Activated CD4-positive, alpha-beta T cell treated with anti-CD3 and anti-CD28 coated beads, Interleukin-2, amount 50 U/mL, for 4 hours (primary cell): ENCODE measurements around the gene TESK2.
"Not testable (repeated sequence)": the region's sequence is repeated elsewhere in the genome, so short reads cannot be mapped to it uniquely, and the experiment has no call there.

Source experiments
- DNase-seq, 2 experiments: peaks; one replicate each; pipeline ENCODE4 v3.0.0-alpha.2; 2020

TESK2 gene

DNA sequence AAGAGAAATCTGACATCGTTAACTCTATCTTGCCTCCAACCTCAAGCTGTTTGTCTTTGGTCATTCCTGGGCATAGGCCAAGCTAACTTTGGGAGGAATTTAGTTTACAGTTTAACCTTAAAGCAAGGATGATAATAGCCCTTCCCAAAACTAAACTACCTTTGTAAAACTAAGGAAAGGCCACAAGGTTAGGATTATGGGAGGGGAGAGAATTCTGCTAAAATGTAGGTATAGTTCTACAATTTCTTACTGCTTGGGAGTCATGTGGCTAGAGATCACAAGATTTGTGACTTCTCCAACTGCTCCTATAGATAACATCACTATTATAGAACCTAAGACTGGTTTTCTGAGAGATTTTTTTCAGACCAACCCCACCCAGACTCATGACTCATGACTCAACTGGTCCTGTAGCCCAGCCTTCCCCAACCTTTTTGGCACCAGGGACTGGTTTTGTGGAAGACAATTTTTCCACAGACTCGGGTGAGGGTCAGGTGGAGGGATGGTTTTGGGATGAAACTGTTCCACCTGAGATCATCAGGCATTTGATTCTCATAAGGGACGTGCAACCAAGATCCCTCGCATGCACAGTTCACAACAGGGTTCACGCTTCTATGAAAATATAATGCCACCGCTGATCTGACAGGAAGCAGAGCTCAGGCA, 80.0 kb downstream of the TESK2 start:
- DNase-seq: no peak

DNA sequence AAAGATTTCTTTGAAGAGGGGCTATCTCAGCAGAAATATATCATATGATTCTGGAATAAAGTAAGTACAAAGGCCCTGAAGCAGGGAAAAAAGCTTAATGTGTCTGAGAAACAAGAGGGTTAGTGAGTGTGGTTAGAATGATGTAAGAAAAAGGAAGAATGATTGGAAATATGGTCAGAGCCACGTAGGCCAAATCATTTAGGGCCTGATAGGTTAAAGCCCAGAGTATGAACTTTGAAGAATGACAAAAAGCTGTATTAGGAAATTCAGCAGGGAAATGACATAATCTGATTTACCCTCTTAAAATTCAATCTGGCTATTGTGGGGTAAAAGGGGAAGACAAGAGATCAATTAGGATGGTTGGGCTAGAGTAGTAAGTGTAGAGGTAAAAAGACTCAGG, 81.7 kb downstream of the TESK2 start:
- DNase-seq: no peak

DNA sequence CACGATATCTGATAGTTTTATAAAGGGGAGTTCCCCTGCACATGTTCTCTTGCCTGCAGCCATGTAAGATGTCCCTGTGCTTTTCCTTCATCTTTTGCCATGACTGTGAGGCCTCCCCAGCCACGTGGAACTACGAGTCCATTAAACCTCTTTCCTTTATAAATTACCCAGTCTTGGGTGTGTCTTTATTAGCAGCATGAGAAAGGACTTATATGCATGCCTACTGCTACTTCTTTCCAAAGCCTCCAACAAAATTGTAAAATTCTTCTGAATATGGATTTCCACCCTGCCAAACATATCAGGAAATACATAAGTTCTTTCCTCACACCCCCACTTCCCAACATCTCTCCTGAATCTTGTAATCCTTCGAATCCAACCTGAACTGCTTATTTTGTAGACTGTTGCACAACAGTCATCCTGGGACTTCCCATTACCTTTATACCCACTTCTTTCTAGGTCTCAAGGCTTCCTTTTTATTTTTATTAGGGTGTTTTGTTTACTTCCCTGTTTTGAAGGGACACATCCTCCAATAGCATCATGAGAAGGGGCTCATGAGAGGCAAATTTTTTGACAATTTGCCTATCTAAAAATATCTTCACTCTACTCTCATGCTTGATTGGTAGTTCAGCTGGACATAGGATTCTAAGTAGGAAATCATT, 83.2 kb downstream of the TESK2 start:
- no peak for DNase-seq

DNA sequence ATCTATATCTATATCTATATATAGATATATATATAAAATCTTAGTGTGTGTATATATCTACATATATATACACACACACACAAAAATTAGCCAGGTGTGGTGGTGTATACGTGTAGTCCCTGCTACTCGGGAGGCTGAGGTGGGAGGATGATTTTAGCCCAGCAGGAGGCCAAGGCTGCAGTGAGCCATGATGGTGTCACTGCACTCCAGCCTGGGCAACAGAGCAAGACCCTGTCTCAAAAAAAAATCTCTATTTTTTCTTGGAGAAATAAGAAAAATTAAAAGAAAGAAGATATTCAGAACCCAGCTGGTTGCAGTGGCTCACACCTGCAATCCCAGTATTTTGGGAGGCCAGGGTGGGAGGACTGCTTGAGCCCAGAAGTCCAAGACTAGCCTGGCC, 85.3 kb downstream of the TESK2 start:
- DNase-seq: no peak

DNA sequence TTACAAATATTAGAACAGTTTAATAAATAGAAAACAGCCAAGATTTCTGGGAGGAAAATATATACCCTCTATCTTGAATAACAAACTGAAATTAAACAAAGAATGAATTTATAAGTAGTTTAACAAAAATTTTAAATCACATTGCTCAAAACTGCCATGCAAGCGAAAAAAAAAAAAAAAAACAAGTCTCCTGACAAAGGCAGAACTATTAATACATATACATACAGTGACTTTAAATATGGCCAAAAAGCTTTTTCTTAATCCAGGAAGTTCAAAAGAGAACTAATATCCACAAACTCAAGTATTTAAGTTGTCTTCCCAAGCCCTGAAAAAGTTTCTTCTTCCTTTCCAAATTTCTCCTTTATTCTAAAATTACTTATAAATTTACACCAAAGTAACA, 87.2 kb downstream of the TESK2 start:
- no peak for DNase-seq

DNA sequence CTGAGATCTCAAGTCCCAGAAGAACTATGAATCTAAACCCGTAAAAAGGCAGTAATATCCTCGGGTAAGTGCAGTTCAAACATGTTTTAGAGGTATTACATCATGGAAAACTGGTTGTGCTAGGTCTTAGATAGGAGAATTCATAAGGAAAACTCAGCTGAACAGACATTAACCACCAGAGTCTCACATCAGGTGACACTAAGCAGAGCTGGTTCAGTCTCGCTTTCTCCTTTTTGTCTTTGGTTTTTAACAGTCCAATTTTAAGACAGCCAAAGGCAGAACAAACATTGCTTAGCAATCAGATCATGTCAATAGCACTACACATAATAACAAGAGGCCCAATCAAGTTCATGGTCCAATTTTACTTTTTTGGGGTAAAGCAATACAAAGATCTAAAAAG, 87.7 kb downstream of the TESK2 start:
- DNase-seq: no peak

DNA sequence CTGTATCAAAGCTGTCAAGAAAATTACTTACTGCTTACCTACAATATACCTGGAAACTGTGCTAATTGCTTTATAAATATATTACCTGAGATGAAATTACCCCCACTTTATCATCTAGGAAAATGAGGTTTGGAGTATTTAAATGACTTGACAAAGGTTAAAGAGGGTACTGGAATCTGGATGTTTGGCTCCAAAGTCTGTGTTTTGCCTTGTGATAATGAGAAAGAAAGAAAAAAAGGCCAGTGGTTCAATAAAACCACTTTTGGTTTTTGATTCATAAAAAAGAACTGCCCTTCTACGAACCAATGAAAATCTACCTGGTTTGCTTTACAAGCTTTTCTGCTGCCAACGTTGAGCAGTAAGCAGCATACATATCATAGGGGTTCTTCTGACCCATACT, 89.4 kb downstream of the TESK2 start:
- no peak for DNase-seq

DNA sequence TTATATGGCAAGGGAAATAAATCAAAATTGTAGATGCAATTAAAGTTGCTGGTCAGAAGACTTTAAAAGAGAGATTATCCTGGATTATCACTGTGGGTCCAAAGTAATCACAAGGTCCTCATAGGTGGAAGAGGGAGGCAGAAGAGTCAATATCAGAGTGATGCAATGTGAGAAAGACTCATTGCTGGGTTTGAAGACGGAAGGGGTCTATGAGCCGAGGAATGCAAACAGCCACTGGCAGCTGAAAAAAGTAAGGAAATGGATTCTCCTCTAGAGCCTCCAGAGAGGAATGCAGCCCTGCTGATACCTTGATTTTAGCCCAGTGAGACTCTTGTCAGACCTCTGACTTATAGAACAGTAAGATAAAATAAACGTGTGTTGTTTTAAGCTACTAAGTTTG, 90.9 kb downstream of the TESK2 start:
- DNase-seq: no peak

DNA sequence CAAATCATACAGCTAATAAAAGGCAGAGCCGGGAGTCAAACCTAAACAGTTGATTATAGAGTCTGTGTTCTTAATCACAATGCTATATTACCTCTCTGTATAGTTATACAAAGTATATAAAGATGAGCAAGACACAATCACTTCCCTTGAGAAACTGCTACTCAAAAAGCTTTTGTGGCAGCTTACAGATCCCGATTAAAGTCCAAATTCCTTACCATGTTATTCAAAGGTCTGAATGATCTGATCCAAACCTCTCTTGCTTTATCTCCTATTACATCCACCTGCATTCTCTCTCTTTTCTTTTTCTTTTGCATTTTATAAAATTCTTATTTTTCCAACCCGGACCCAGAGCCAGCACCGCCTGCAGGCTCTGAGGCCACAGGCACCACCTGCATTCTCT, 93.7 kb downstream of the TESK2 start:
- no peak for DNase-seq

DNA sequence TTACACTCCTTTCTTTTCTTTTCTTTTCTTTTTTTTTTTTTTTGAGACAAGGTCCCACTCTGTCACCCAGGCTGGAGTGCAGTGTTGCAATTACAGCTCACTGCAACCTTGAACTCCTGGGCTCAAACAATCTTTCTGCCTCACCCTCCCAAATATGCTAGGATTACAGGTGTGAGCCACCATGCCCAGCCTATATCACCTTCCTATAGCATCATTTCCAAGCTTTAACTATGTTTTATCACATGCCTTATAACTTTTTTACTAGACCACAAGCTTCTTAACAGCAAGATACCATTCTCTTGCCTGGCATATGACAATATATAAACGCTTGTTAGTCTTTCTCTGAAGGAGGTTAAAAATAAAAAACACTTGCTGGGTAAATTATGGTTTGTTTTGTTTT, 95.4 kb downstream of the TESK2 start:
- DNase-seq: no peak

DNA sequence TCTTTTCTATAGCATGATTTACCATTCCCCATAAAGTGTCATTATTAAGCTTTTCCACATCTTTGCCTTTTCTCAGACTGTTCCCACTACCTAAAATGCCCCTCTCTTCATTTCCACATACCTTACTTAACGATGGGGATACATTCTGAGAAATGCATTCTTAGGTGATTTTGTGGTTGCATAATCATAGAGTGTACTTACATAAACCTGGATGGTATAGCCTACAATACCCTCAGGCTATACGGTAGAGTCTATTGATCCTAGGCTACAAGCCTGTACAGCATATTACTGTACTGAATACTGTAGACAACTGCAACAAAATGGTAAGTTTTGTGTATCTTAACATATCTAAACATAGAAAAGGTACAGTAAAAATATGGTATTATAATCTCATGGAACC, 95.9 kb downstream of the TESK2 start:
- no peak for DNase-seq

DNA sequence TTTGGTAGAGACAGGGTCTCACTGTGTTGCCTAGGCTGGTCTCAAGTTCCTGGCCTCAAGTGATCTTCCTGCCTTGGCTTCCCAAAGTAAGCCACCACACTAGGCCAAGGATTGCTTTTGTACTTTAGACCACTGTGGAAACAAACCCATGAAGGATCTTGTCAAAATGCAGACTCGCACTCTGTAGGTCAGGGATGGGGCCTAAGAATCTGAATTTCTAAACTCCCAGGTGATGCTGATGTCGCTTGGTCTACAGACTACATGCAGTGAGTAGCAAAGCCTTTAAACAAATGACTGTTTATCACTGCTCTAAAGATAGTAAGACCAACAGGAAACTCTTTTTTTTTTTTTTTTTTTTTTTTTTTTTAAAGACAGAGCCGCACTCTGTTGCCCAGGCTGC, 96.6 kb downstream of the TESK2 start:
- no peak for DNase-seq

DNA sequence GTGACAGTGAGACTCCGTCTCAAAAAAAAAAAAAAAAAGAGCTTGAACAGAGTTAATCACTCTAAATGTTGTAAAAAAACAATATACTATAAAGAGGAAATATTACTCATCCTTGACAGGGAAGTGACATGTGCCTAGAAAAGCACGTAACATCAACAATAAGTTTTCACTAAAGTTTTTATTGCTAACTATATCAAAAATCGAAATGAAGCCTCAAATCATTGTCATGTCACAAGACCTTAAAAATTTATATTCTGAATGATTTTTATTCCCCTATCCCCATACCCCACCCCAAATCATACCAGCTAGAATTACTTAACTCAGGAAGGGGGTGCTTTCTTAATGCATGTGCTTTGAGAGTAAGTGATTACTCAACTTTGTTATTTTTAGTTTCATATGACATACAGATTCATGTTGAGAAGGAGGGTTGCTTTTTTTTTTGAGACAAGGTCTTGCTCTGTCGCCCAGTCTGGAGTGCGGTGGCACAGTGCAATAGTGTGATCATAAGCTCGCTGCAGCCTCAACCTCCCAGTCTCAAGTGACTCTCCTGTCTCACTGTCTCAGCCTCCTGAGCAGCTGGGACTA, 97.2 kb downstream of the TESK2 start:
- DNase-seq: no peak

DNA sequence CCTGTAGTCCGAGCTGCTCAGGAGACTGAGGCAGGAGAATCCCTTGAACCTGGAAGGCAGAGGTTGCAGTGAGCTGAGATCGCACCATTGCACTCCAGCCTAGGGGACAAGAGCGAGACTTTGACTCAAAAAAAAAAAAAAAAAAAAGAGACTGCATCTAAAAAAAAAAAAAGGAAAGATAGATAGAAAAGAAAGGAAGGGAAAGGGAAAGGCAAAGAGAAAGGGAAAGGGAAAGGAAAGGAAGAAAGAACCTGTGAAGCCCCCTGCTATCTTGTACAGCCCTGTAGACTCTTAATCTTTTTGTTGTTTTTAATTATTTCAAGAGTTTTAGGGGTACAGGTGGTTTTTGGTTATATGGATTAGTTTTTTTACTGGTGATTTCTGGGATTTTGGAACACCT, 104.7 kb downstream of the TESK2 start:
- DNase-seq: no peak

DNA sequence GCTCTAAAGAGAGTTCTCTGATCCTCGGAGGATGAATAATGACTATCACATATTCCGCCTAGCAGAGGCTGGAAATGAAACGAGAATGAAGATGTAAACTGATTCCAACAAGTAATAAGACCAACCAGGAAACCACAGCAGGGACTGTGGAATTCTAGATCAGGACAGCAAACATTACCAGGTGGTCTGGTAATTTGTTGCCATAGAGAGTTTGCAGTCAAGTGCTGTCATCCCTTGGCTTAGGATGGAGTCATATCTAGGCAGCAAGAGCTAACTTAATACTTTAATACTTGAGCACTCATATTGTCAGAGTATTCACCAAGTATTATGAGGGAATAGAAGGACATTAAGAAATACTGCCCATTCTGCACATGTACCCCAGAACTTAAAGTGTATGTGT, 105.7 kb downstream of the TESK2 start:
- DNase-seq: no peak

DNA sequence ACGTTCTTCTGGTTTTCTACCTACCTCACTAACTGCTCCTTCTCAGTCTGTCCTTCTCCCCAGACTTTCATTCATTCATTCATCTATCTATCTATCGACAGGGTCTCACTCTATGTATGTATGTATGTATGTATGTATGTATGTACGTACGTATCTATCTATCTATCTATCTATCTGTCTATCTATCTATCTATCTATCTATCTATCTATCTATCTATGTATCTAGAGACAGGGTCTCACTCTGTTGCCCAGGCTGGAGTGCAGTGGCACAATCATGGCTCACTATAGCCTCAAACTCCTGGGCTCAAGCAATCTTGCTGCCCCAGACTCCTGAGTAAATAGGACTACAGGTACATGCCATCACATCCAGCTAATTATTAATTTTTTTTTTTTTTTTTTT, 106.8 kb downstream of the TESK2 start:
- DNase-seq: not testable (repeated sequence)

DNA sequence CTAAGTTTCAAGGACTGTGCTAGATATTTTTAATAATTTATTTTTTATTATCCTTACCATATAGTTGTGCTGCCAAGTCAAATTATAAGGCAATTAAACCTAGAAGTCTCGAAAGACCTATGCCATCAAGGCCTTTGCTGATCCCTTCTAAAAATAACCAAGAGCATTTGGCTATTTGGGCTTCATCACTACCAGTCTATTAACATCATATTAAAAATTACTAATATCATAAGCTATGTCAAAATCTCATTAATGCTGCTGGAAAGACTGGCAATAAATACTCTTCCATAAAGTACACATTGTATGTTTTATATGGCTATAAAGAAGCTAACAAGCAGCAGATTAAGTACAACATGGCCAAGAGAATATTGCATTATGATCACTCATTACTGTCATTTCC, 107.8 kb downstream of the TESK2 start:
- no peak for DNase-seq

DNA sequence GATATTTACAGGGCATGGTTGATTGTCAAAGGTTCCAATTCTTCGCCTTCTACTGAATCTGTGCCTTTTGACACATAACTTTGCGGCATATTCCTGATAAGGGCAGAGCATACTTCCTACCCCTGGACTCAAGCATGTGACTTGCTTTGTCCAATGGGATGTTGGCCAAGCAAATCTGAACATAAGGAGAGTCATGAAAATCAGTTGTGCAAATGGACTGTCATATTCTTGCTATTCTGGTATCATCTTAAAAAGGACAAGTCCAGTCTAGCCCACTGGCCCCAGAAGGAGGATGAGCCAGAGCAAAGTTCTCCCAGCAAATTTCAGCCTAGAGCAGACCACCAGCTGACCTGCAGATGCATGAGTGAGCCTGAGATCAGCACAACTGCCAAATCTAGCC, 109.7 kb downstream of the TESK2 start:
- no peak for DNase-seq

DNA sequence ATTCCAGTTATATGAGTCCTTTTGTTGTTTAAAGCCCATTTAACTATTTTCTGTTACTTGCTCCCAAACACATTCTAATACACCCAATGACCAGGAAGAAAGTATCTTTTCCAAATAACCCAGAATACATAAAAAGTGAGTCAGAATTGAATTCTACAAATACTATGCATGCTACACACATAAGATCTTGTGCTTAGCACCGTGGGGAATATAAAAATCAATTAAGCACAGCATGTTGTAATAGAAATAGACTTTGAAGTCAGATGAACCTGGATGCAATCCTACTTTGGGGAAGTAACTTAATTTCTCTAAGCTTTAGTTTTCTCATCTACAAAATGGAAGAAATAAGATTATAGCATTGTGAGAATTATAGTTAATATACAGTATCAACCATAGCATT, 110.2 kb downstream of the TESK2 start:
- DNase-seq: no peak

DNA sequence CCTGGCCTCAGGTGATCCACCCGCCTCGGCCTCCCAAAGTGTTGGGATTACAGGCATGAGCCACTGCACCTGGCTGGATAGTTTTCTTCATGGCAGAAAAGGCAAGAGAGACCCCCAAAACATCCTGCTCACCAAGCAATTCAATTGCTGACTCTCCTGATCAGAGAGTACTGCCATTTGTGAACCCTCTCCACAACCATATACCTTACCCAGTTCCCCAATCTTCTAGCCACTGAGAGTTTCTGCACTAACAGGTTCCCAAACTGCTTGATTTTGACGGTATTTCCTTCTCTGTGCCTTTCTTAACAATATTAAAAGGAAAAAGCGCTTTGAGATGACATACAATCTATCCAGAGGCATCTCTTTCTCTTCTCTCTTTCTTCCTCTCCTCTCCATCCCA, 110.8 kb downstream of the TESK2 start:
- DNase-seq: no peak

DNA sequence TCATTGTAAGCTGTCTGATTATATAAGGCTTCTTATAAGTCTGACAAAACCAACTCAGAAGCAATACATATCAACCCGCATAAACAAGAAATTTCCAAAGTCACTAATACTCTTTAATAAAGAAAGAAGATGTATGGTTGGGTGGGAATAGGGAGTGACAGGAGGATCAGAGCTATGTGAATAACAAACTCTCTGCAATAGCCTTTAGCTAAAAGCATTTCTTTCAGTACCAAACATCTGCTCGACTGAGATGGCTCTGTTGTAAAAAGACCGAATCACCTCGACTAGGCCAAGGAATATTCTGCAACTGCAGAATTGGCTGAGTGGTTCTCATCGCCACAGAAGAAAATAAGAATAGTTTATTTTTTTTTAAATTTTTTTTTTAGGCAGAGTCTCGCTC, 111.4 kb downstream of the TESK2 start:
- DNase-seq: no peak

DNA sequence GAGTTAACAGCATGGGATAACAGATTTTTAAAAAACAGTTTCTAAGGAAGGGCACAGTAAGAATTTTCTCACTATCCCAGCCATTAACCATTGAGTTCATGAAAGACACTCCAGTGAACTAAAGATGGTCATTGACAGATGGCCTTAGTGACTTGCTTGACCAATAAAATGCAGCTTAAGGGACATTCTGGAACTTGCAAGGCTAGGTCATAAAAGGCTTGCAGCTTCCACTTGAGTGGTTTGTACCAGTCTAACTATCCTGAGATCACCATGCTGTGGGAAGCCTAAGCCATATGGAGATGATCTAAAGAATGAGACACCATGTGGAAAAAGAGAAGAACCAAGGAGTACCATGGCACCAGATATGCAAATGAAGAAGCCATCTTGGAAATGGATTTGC, 112.8 kb downstream of the TESK2 start:
- DNase-seq: no peak

DNA sequence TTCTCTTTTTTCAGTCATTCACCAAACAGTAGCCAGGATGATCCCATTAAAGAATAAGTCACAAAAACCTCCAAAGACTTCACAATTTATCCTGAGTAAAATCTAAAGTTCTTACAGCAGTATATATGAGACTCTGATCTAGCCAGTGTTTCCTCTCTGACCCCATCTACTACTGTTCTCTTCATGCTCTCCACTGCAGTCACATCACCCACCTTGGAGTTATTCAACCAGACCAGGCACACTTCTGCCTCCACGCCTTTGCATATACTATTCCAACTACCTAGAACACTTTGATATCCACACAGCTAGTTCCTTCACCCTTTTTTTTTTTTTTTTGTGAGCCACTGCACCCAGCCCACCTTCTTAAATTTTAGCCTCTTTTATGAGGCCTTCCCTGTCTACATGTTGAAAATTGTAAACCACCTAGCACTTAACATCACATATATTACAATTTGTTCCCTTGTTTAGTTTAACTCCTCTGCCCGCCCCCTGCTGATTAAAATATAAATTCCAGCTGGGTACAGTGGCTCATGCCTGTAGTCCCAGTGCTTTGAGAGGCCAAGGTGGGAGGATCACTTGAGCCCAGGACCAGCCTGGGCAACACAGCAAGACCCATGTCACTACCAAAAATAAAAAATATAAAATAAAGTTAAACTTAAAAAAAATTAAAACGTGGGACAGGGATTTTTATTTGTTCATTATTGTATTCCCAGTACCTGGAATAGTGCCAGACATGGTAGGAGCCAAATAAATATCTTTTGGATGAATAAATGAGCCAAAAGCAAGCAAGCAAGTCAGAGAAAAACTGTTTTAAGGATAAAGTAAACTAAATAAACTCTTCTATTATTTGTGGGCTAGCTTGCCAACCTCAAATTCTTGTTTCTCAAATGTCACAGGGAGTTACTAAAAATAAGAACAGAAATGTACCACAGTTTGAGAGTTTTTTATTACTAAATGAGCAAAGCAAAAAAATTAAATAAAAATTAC, 115.6 kb downstream of the TESK2 start:
- no peak for DNase-seq

DNA sequence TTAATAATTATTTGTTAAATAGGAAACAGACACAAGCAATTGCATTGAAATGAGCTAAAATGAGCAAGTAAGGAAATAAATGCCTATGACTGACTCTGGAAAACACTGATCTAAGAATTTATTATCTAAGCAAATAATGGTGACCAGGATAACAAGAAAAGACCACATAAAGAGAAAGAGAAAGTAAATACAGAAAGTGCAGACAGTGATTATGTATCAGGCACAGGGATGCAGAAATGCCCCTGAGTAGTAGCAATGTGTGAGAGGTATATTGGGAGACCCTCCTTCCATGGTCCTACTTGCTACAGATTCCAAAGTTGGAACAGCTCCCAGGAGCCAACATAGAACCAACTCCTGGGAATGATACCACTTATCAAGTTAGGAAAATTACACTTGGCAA, 117.4 kb downstream of the TESK2 start:
- DNase-seq: no peak
